Activated T-cell treated with anti-CD3 and anti-CD28 coated beads for 48 hours (primary cell): Measurements from ENCODE around the gene MTMR10.

Source experiments
- DNase-seq: peaks from one replicate; pipeline ENCODE4 v3.0.0-alpha.2; 2020; ENCODE audit warnings: low read depth

MTMR10 gene

GRCh38 chr15:30956216-30957124 lies 35.0 kb downstream of the MTMR10 start:
- DNase-seq: no peak

- DNase-seq: no peak
These were observed 36.8 kb downstream of the MTMR10 start for GRCh38 chr15:30954674-30955073.

- peak; percentile 4 for DNase-seq
These were observed 37.6 kb downstream of the MTMR10 start for GRCh38 chr15:30953731-30954378.

GRCh38 chr15:30953183-30953582 lies 38.2 kb downstream of the MTMR10 start:
- no peak for DNase-seq

- no peak for DNase-seq
These were observed 47.6 kb downstream of the MTMR10 start for GRCh38 chr15:30943654-30944335.

- no peak for DNase-seq
These were observed 49.9 kb downstream of the MTMR10 start for GRCh38 chr15:30941520-30941919.

GRCh38 chr15:30940359-30940758 lies 51.1 kb downstream of the MTMR10 start:
- DNase-seq: no peak

- DNase-seq: no peak
These were observed 52.3 kb downstream of the MTMR10 start for GRCh38 chr15:30939161-30939560.

- DNase-seq: no peak
These were observed 58.1 kb downstream of the MTMR10 start for GRCh38 chr15:30933293-30933692.

- no peak for DNase-seq
These were observed 61.0 kb downstream of the MTMR10 start for GRCh38 chr15:30930422-30930821.

GRCh38 chr15:30929982-30930381 lies 61.4 kb downstream of the MTMR10 start:
- DNase-seq: no peak

- no peak for DNase-seq
These were observed 62.3 kb downstream of the MTMR10 start for GRCh38 chr15:30929064-30929669.

- DNase-seq: no peak
These were observed 63.4 kb downstream of the MTMR10 start for GRCh38 chr15:30928076-30928475.

- no peak for DNase-seq
These were observed 64.2 kb downstream of the MTMR10 start for GRCh38 chr15:30927148-30927761.

GRCh38 chr15:30926161-30926560 lies 65.3 kb downstream of the MTMR10 start:
- no peak for DNase-seq

GRCh38 chr15:30925686-30926085 lies 65.7 kb downstream of the MTMR10 start:
- DNase-seq: no peak

GRCh38 chr15:30924353-30924752 lies 67.1 kb downstream of the MTMR10 start:
- no peak for DNase-seq

GRCh38 chr15:30923429-30923828 lies 68.0 kb downstream of the MTMR10 start:
- DNase-seq: no peak

GRCh38 chr15:30922480-30923311 lies 68.7 kb downstream of the MTMR10 start:
- DNase-seq: no peak

- DNase-seq: no peak
These were observed 69.5 kb downstream of the MTMR10 start for GRCh38 chr15:30921781-30922479.
